HUES64 (cell line): ENCODE results near the gene PA2G4.
"Not testable (repeated sequence)": the region's sequence is repeated elsewhere in the genome, so short reads cannot be mapped to it uniquely, and the experiment has no call there.

ENCODE experiments used
- H3K27ac ChIP-seq: 2 replicates; pipeline ENCODE4 v1.7.0; 2013; ENCODE audit warnings: low read depth, low read length, inconsistent platforms
- H3K27me3 ChIP-seq: 2 replicates; pipeline ENCODE4 v1.6.1; 2013; ENCODE audit warnings: mild to moderate bottlenecking, low read length; ENCODE audit not compliant: insufficient read depth
- H3K36me3 ChIP-seq: 2 replicates; pipeline ENCODE4 v1.6.1; 2013; ENCODE audit warnings: mild to moderate bottlenecking, low read length; ENCODE audit not compliant: insufficient read depth
- H3K4me1 ChIP-seq: 2 replicates; pipeline ENCODE4 v1.6.1; 2013; ENCODE audit warnings: mild to moderate bottlenecking, low read length, moderate library complexity; ENCODE audit not compliant: insufficient read depth
- H3K4me3 ChIP-seq: 2 replicates; pipeline ENCODE4 v1.5.1; 2013; ENCODE audit warnings: mild to moderate bottlenecking, low read length, moderate library complexity
- H3K9ac ChIP-seq: 2 replicates; pipeline ENCODE4 v1.6.1; 2013; ENCODE audit warnings: mild to moderate bottlenecking, low read depth, low read length
- H3K9me3 ChIP-seq: 2 replicates; pipeline ENCODE4 v1.6.1; 2013; ENCODE audit warnings: low read depth, low read length; ENCODE audit not compliant: insufficient read depth
- WGBS: fragments of 150-250, 120-280 bp; methylation state at CpG from one replicate; pipeline ENCODE4 v1.1.7; 2013; ENCODE audit warnings: missing lambda C conversion rate; 5-methylcytosine and 5-hydroxymethylcytosine counted together

Gene PA2G4

DNA sequence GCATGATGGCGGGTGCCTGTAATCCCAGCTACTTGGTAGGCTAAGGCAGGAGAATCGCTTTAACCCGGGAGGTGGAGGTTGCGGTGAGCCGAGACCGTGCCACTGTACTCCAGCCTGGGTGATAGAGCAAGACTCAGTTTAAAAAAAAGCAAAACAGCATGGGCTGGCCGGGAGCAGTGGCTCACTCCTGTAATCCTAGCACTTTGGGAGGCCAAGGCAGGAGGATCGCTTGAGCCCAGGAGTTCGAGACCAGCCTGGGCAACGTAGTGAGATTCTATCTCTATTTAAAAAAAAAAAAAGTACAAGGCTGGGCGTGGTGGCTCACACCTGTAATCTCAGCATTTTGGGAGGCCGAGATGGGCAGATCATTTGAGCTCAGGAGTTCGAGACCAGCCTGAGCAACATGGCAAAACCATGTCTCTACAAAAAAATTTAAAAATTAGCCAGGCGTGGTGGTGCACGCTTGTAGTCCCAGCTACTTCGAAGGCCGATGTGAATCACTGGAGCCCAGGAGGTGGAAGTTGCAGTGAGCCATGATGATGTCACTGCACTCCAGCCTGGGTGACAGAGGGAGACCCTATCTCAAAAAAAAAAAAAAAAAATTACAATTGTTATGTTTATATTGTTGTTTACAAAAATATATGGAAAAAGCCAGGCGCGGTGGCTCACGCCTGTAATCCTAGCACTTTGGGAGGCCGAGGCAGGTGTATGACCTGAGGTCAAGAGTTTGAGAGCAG, 52.3 kb downstream of the PA2G4 start:
- Histone ChIP-seq H3K27ac (peak overlapping the region; percentile 94), H3K36me3 (peaks cover 39% of the 10 kb centered on the region), H3K9ac (peak overlapping the region; percentile 71), H3K4me1 (peaks cover 26% of the 10 kb centered on the region), H3K4me3 (peak overlapping the region; percentile 49)
- 96% methylated on average over 21 of the region's 21 CpGs for WGBS
- not testable (repeated sequence) for H3K9me3 ChIP-seq, H3K27me3 ChIP-seq

DNA sequence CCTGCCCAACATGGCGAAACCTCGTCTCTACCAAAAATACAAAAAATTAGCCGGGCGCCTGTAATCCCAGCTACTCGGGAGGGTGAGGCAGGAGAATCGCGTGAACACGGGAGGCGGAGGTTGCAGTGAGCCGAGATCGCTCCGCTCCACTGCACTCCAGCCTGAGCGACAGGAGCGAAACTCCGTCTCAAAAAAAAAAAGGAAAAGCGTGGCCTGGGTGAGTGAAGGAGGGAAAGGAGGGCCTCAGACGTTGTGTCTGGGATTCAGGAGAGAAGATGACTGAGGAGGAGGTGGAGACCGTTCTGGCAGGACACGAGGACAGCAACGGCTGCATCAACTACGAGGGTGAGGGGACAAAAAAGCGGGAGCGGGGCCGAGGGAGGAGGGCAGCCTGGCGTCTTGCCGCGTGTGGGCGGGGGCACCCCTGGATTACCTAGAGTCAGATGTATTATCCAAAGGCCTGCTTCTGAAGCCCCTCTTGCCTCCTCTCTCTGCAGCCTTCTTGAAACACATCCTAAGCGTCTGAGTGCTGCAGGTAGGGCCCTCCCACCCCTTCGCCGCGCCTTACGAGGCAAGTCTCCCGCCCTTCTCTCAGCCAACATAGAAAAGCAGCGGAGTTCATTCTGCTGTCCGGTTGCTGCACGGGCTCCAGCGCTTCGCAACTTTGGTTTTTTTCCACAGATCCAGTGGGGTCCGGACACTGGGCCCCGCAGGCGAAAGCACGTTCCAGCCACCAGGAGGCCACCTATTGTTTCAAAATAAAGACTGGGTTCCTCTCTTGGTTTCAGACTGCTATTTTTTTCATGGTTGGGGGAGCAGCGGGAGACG, 53.1 kb downstream of the PA2G4 start:
- Histone ChIP-seq H3K27me3 (no peaks in the 10 kb centered on the region), H3K36me3 (peaks cover 47% of the 10 kb centered on the region), H3K27ac (peak overlapping the region; percentile 94), H3K9ac (peak overlapping the region; percentile 71), H3K9me3 (no peaks in the 10 kb centered on the region), H3K4me1 (peaks cover 34% of the 10 kb centered on the region), H3K4me3 (peak overlapping the region; percentile 49)
- WGBS, result 22% methylated on average over 43 of the region's 45 CpGs

DNA sequence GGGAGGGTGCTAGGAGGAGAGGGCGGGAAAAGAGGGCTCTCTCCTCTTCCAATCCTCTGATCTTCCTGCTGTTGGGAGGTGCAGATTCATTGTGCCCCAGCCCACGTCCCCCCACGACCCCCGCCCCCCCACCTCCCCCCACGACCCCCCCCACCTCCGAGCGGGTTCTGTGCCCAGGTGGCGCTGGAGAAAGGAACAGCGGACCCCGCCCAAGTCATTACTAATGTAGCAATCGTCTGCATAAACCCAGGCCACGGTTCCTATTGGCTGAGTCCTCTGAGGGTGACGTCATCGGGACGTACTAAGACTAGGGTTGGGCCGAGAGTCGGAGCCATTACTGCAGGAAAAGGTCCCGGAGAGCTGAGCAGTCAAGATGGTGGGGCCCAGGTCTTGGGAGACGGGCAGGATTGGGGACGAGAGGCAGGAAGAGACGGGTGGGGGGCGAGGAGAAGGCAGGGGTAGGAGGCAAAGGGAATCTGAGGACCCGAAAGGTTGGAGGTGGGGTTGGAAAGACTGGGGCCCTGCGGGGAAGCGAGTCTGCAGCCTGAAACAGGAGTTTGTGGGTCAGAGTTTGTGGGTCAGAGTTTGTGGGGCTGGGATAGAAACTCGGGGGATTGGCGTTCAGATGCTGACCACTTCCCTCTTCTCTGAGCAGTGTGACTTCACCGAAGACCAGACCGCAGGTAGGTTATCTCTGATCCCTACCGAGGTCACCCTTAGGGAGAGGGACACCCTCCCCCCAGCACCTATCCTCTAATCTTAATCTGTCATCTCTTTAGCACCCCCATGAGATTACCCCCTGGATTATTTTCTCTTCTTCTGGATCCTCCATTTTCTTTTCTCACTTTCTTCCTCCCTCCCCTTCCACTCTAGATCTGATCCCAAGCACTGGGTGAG, 53.9 kb downstream of the PA2G4 start, which contains the start of gene MYL6:
Gene MYL6, plus strand, starts transcription at position 331 of the 897 bp plus-strand sequence. Its CDS starts 43 bp downstream, at position 374.
- Histone ChIP-seq H3K27ac (peak within 1 kb of the TSS; percentile 94), H3K4me1 (peaks cover 38% of the 10 kb centered on the region), H3K9me3 (no peaks in the 10 kb centered on the region), H3K36me3 (peaks cover 56% of the 10 kb centered on the region), H3K4me3 (peak within 1 kb of the TSS; percentile 94), H3K9ac (peak within 1 kb of the TSS; percentile 97), H3K27me3 (no peaks in the 10 kb centered on the region)
- under 1% methylated on average over 25 of the region's 30 CpGs for WGBS

DNA sequence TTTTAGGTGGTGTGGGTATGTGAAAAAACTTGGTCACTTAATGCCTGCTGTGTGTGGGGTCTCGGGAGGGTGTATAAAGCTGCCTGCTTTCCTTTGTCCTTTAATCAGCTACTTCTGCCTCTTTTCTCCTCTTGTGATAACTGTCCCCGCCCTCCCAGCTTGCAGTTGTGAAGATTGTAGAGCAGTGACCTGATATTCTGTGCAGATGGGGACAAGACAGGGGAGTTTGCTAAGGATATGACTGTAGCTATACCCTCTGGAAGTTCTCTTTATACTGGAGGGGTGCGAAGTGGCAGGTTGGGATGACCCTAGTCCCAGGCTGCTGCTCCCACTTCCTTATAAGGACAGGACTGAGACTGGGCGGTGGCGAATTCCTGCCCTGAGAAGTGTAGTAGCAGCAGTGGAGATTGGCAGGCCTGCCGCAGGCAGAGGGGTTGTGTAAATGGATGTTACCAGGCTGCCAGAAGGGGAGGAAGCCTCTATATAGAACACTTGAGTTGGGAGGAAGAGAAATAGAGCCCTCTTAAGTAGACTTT, 54.6 kb downstream of the PA2G4 start:
- peak overlapping the region; percentile 94 for H3K4me3 ChIP-seq
- peaks cover 63% of the 10 kb centered on the region for H3K36me3 ChIP-seq
- peak overlapping the region; percentile 97 for H3K9ac ChIP-seq
- peak overlapping the region; percentile 86 for H3K27ac ChIP-seq
- peaks cover 38% of the 10 kb centered on the region for H3K4me1 ChIP-seq
- H3K9me3 ChIP-seq, result no peaks in the 10 kb centered on the region
- H3K27me3 ChIP-seq, result no peaks in the 10 kb centered on the region
- WGBS, result under 1% methylated on average over 6 of the region's 6 CpGs

DNA sequence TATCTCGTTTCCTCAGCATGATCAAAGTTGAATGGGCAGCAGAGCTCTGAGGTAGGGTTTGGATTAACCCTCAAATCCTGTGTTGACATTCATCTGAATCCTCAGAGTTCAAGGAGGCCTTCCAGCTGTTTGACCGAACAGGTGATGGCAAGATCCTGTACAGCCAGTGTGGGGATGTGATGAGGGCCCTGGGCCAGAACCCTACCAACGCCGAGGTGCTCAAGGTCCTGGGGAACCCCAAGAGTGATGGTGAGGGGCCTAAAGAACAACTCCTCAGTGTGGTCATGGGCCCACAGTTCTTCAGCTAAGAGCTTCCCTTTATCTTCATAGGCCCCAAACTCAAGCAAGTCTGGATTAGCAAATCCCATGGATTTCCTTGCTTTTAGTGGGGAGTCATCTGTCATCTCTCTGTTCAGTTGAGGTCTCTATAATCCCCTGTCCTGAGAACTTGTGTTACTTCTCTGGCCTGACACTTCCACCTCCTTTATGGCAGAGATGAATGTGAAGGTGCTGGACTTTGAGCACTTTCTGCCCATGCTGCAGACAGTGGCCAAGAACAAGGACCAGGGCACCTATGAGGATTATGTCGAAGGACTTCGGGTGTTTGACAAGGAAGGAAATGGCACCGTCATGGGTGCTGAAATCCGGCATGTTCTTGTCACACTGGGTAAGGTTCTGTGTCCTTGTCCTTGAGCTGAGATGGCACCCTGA, 55.3 kb downstream of the PA2G4 start:
- H3K27ac ChIP-seq, result peak overlapping the region; percentile 86
- peak overlapping the region; percentile 94 for H3K4me3 ChIP-seq
- no peaks in the 10 kb centered on the region for H3K9me3 ChIP-seq
- H3K9ac ChIP-seq, result peak overlapping the region; percentile 97
- H3K27me3 ChIP-seq, result no peaks in the 10 kb centered on the region
- peaks cover 67% of the 10 kb centered on the region for H3K36me3 ChIP-seq
- peaks cover 38% of the 10 kb centered on the region for H3K4me1 ChIP-seq
- 69% methylated on average over 8 of the region's 8 CpGs for WGBS

DNA sequence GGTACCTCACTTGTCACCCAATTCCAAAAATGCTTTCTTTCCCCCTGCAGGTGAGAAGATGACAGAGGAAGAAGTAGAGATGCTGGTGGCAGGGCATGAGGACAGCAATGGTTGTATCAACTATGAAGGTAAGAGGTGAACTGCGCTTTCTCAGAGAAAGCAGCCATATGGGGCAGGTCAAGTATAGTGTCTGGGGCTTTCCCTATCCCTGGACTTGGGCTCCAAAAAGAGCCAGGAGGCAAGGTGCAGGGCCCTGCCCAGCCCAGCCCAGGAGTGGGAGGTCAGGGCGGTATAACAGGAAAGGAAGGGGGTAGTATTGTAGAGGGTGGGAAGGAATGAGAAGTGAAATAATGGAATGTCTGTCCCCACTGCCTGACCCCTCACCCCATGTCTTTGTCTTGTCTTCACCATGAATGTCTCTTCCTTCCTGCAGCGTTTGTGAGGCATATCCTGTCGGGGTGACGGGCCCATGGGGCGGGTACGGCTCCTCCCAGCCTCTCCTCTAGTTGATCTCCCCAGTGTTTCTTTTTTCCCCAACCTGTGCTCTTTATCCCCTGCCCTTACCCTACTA, 55.9 kb downstream of the PA2G4 start:
- H3K4me1 ChIP-seq, result peaks cover 38% of the 10 kb centered on the region
- H3K9me3 ChIP-seq, result no peaks in the 10 kb centered on the region
- peak overlapping the region; percentile 86 for H3K27ac ChIP-seq
- H3K4me3 ChIP-seq, result peak overlapping the region; percentile 94
- peaks cover 67% of the 10 kb centered on the region for H3K36me3 ChIP-seq
- 72% methylated on average over 7 of the region's 7 CpGs for WGBS
- H3K27me3 ChIP-seq, result no peaks in the 10 kb centered on the region
- H3K9ac ChIP-seq, result peak overlapping the region; percentile 97; the same call in 1 of the 2 replicates

DNA sequence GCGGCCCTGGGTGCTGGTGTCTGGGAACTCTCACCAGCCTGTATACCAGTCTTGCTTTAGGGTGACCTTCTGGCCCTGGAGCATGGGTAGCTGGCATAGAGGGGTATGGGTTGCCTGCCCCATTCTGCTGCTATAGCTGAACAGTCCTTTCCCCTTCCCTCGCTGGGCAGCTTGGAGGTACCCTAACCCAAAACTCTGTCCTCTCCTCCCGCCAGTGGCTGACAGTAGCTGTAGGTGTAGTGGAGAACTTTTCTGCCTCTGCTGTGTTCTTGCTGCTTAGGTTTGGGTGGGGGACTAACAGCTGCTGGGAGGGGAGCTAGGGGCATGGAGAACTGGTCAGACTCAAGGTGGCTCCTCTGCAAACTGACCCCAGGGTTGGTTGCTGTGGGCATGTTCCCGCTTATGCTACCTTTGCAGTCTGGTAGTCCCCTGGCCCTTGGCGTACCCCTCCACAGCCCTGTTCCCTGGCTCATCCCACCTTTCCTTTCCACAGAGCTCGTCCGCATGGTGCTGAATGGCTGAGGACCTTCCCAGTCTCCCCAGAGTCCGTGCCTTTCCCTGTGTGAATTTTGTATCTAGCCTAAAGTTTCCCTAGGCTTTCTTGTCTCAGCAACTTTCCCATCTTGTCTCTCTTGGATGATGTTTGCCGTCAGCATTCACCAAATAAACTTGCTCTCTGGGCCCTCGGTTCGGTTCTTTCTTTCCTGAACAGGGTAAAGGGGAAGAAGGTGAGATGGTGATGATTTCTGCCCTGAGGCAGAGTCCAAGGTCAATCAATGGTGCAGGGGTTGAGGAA, 56.7 kb downstream of the PA2G4 start:
- Histone ChIP-seq H3K4me3 (peak overlapping the region; percentile 94), H3K4me1 (peaks cover 38% of the 10 kb centered on the region), H3K9ac (peak overlapping the region; percentile 4; the same call in 1 of the 2 replicates), H3K36me3 (peaks cover 68% of the 10 kb centered on the region), H3K27ac (peak overlapping the region; percentile 86), H3K27me3 (no peaks in the 10 kb centered on the region), H3K9me3 (no peaks in the 10 kb centered on the region)
- 90% methylated on average over 9 of the region's 11 CpGs for WGBS

DNA sequence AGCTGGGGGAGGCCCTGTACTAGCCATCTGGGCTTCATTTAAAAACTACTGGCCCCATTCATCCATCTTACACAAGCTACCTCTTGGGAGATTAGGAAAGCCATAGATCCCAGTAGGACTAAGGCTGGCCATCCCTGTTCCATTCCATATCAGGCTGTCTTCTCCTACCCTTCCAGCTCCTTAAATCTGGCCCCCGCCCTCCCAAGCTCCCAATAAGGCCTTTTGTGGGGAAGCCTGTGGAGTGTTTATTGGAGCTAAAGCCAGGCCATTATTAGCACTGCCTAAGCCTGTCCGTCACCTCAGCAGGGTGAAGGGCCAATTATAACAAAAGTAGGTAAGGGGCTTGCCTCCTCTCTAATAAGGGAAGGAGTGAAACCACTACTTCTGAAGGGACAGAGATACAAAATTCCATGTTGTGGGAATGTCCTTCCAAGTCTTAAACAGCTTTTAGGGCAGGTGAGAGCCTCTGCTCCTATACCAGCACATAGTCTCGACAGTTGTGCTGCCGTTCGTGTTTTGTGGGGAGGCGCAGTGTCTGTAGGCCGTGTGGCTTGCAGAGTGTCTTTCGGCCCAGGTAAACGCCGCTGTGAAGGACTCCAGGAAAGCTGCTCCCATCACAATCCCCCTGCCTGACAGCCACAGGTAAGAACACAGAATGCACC, 57.5 kb downstream of the PA2G4 start:
- WGBS, result 92% methylated on average over 10 of the region's 10 CpGs
- Histone ChIP-seq H3K4me3 (no peak overlapping the region), H3K4me1 (peaks cover 38% of the 10 kb centered on the region), H3K27ac (peak overlapping the region; percentile 38; the same call in 1 of the 2 replicates), H3K9me3 (no peaks in the 10 kb centered on the region), H3K27me3 (no peaks in the 10 kb centered on the region), H3K36me3 (peaks cover 75% of the 10 kb centered on the region), H3K9ac (no peak overlapping the region)
